Measurements from ENCODE around the gene LRRK1. TPM values are rescaled to one million over a fixed set of nuclear protein-coding genes. Genes with fewer than 3 reads are reported as not detected.

LRRK1 gene
- total RNA-seq, 1 donor from 2014 or later, result 12.1 TPM

DNA sequence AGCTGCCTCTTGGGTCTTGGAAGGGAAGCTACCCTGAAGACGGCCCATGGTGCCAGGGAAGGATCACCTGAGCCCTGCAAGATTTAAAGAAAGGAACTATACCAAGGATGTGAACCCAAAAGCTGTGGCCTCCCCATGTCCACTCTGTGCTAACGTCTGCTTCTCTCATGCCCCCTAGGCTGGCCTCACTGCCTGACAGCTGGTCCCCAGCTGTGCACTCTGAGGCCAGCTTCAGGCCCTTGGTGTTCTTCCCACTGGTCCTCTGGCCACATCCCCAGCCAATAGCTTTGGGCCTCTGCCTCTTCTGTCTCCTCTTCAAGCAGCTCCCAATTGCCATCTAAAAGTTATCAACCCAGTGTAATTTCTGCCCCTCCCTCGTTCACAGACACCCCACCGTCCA, 5.2 kb upstream of the LRRK1 start:
- DNase-seq, result no peak

DNA sequence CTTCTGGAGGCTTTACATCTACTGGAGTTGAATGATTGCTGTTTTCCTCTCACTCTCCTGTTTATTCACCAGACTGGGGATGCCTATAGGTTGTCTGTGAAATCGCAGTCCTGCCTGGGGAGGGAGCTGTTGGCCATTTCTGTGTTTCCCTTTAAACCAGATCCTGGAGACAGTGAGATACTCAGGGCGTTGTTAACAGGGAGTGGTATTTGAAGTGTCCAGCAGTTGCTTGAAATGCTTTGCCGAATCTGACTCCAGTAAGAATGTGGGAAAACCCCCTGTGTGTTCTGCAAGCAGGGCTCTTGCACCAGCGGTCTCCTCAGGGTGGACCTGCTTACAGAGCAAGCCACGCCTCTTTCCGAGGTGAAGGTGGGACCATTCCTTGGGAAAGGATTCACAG, 4.3 kb upstream of the LRRK1 start:
- no peak for DNase-seq

DNA sequence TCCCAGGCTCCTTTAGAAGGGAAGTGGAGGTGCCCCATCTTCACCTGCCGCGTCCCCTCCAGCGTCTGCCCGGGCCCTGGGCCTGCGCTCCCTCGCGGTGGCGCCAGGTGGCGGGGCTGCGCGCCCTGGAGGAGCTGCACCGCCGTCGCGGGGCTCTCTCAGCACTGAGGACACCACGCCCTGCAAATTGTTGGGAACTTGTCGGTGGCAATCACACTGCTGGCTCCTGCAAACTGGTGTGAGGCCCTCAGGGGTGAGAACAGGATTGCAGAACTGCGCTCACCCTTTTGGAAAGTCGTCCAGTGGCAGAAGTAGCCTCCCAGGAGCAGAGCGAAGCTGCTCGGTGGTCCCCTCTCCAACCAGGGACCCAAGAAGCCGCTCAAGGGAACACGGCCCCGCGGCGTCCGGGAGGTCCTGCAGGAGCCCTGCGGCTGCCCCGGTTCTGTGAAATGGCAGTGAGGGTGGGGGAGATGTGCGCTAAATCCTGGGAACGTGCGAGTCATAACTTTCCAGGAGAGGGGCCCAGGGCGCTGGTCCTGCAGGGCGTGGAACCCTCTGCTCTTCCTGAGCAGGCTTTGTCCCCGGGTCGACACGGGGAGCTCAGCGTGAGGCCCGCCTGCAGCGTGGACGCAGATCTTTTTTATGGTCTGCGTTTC, 995 bp upstream of the LRRK1 start:
- peak; percentile 89 for DNase-seq

DNA sequence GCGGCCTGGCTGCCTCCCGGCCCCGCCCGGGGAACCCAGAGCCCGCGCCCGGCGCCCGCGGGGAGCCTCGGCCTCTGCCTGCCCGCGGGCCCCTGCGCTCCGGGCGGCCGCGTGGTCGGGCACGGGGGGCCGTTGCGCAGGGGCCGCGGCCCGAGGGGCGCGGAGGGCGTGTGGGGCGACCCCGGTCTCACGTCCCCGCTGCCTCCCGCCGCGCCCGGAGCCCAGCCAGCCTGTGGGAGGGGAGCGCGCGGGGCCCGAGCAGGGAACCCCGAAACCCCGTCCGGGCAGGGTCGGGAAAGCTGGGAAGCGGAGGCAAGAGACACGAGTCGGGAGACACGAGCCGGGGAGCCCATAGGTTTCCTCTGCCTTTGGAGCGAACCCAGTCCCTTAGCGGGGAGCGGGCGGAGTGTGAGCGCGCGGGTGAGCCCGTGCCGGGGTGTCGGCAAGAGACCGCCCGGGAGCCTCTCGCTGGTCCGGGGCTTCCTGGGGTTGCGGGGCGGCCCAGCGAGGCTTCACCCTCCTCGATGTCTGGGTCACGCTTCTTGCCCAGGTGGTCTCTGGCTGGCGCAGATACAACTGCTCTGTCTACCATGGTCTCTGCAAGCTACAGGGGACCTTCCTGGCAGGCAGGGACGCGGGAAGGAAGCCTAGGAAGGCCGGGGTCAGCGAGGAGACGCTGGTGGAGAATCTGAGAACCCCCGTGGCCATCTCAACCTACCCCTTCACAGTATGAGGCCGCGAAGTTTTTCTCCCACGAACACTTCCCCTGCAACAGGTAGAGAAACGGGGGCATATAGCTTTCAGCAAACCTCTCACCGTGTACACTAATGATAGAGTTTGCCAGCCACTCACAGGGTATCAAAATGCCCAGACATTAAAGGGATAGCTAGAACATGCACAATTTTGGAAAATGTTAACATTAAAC, 586 bp downstream of the LRRK1 start:
- DNase-seq, result peak; percentile 41

DNA sequence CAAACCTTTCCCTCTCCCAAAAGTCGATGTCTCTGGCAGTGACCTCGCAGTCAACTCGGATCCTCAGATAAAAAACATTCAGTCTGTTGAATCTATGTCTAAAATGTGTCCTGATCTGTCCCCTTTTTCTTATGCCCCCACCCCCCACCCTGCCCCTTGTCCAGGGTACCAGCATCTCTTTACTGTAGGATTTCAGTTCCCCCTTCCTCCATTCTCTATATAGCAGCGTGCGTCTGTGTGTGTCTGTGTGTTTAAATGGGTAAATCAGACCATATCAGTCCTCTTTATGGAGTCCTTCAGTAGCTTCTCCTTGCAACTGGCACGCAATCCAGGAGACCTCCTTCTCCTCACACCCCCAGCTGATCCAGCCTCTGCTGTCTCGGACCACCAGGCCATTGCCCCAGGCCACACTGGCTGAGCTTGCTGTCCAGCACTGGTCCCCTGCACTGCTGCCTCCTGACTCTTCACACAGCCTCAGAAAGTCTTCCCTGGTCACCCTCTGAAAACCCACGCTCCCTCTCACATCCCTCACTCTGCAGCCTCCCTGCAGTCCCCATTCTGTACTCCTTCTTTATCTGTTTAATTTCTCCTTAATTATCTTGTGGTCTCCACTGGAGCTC, 1.5 kb downstream of the LRRK1 start:
- DNase-seq, result no peak

DNA sequence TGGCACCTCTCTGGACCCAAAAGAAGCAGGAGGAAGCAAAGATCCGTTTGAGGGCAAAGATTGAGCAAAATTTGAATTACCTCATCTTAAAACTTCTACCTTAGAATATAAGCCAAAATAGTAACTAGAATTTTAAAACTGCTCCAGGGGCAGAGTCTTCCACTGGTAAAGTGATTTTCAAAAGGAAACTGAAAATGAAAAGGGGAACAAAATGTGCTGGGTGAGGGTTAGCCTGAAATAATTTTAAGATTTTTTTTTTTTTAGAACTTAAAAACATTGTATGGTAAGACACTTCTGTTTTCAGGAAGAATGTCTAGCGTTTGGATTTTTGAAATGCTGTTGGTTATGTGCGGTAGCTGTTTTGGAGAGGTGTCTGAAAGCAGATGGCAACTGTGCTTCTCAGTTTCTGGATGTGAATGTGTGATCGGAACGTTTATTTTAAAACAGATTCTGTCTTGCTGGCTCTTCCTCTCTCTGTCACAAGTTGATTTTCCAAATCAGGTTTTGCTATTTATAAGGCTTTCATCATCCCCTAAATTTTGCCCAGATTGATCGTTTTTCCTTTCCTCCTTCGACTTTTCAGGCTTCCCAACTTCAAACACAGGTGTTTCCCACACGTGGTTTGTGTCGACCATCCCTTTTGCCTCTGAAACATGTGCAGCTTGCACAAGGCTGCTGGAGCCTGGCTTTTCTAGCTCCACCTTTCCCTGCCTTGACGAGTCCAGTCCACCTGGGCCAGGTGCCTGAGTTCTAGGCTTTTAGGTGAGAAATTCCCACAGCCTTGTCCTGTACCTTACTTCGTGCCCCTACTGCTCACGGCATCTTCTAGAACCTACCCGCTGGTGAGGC, 3.3 kb downstream of the LRRK1 start:
- DNase-seq, result no peak

DNA sequence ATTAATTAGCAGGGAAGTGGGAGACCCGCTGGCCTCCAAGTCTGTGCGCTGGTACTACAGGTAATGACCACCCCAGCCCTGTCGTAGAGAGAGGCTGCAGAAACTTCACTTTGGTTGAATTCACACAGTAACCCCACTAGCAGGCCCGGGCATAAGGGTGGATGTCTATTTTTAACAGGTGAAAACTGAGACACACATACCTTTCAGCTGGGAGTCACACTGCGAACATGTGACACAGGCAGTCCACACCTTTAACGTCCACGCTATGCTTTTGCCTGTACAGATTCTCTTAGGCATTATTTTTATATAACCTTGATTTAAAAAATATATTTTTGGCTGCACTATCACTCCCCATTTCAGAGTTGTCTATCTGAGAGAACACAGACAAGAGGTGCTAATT, 3.9 kb downstream of the LRRK1 start:
- DNase-seq, result no peak

DNA sequence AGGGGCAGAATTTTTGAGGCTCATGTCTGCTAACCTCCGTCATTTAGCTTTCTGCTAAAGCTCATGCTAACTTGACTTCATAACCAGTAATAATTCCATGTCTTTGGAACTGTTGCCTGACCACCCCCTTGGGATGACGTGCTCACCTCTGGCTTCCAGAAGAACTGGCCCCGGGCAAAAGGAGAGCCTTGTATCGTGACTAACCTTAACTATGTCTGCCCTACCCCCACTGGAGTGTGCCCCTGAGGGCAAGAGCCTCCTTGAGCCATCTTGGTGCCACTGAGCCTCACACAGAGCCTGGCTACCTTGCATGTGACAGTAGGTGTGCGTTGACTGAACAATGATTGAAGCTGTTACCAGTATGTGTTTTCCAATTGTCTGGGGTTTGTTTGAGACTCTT, 4.7 kb downstream of the LRRK1 start:
- DNase-seq, result no peak

DNA sequence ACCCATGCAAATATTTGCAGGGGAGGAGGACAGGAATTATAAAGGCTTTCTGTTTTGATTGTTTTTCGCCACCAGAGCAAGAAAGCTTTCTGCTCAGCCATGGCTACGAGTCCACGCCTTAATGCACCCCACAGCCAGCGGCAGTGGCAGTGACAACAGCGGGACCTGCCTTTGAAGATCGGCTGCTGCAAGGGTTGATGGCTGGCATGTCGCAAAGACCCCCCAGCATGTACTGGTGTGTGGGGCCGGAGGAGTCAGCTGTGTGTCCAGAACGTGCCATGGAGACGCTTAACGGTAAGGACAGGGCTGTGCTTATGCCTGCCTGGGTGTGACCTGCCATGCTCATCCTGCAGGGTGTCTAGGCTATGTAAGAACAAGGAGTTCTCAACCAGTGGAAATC, 5.3 kb downstream of the LRRK1 start:
- DNase-seq, result no peak

DNA sequence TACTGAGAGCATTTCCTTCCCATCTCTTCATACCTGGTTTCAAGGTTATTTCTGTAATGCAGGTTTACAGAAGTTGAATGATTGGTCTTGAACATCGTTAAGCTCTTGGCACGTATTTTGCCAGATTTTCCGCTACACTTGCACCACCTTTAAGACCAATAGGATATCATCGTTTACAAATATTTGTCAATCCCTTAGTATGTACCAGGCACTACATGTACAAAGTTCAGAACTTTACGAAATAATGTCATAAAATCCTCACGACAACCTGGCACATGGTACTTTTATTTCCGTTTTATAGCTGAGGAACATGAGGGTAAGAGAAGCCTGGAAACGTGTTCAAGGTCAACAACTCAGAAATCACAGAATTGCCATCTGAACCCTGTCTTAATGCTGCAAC, 6.3 kb downstream of the LRRK1 start:
- no peak for DNase-seq

DNA sequence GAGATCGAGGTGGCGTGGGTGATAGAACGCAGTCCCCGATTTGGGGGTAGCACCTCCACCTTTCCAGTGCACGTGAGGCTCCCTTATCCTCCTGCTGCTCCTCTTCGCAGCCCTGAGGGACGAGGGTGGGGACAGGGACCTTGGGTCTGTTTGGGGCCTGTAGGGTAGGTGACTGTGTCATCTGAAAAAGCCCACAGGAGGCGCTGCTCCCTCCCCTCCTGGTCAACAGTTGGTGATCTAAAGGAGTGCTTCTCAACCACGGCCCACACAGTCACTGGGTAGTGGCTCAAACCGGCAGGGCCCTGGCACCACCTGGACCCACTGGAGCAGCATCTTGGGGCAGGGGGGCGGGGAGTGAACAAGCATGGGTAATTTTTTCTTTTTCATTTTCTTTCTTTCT, 7.1 kb downstream of the LRRK1 start:
- no peak for DNase-seq

DNA sequence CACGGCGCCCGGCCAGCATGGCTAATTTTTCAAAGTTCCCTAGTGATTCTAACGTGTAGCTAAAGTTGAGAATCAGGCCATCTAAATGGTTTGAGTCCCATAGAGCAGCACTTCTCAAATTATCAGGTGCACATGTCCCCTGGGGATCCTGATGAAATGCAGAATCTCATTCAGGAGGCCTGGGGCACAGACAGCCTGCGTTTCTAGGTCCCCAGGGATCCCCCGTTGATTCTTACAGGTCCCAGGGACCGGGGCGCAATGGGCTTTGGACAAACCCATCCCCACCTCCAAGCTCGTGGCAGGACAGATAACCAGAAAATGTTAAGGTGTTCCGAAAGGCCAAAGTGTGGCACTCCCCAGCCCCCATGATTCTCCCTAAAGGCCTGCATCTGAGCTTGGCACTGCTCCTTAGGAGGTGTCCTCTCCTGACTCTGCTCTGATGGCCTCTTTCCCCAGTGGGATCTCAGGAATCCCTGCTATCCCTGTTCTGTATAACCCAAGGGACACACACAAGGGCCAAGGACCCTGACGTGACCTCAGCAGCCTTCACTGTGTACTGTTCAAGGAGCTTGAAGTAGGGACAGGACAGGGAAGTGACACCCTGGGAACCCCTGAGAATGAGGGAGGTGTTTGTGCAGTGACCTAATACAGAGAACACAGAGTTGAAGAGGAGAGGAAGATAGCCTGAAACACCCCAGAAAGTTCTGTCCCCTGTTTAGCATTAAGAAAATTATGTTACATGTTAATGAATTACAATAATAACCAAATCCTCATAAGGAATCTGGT, 8.0 kb downstream of the LRRK1 start:
- DNase-seq, result no peak

DNA sequence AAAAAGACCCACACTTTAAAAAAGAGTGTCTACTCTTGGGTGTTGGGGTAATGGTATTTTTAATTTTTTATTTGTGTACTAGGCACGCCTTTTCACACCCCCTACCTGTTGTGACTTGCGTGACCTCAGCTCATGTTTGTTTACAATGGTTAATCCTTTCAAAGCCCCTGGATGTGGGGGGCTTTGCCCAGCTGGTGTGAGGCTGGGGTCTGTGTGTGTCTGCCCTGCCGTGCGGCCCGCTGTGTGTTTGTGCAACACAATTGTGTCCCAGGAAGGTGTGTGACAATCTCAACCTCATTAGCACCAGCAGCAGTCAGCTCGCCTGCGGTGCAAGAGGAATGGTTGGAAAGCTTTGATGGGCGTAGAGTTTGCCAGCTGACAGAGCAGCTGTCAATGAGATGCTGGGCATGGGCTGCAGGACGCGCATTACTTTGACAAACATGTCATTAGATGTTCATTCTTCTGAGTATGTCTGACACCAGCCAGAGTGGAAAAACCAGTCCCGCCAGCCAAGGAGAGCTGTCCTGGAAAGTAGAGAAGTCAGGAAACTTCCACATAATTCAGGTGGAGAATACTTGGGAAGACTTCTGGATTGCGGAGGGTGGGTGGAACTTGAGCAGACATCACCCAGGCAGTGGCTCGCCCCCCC, 9.6 kb downstream of the LRRK1 start:
- no peak for DNase-seq

DNA sequence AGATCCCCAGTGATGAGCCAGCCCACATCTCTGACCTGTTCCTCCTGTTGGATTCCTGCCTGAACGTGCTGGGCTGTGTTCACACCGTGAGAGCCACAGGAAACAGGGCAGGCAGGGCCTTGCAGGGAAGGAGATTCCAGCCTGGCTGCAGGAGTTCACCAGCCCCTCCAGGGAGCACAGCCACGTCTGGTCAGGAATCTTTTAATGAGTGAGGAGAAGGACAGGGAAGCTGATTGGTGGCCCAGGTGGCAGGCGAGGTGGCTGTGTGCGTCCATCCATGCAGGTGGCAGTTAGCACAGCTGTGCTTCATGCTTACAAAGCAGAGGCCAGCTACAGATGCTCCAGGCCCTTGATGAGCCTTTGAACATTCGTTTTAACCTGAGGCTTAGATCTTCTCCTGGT, 10.5 kb downstream of the LRRK1 start:
- no peak for DNase-seq

DNA sequence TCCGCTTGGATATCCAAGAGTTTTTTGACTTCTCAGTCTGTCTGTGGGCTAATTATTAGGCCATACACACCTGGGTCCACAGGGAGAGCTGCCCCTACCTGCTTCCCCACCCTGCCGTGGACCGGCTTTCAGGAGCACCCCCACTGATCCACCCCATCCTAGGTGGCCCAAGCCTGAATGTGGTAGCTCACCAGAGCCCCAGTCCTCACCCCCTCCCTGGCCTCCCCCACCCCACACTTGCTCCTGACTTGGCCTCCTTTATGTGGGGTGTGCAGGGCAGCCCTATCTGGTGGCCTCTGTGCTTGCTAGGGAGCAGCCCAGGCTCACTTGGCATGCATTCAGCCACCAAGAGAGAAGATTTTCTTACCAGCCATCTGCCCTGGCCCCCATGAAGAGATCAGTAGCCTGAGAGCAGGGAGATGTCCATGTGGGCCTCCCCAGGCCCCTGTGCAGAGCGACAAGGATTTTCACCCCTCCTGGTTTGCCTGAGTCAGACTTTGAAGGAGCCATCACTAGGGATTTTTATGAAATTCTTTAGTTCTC, 11.2 kb downstream of the LRRK1 start:
- no peak for DNase-seq

DNA sequence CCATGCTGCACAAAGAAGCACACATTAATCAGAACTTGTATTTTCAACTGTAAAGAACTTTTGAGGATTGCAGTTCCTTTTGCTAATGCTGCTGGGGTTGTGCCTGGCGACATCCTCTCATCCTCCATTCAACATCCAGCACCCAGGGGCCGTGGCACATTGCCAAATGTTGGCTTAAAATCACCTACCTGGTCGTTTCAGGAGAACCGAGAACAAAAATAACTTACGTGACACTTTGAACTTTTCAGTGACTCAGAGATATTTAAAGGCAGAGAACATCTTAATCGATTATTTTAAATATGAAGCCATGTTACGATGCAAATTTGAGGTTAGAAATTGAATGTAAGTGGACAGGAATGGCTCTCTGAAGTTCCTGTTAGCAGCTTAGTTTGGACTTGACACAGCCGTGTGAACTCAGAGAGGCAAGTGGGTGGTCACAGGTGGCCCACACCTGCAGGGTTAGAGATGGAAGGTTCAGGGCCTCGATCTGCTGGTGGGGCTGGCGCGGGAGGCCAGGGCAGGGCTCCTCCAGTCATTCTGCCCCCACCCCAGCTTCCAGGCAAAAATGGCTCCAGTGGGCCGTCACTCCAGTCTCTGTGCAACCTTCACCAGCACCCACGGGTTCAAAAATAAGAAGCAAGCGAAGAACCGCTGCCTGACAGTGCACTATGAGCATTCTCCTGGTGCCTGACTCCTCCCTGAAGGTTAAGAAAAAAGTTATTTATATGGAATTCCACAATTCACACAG, 12.2 kb downstream of the LRRK1 start:
- DNase-seq, result no peak

DNA sequence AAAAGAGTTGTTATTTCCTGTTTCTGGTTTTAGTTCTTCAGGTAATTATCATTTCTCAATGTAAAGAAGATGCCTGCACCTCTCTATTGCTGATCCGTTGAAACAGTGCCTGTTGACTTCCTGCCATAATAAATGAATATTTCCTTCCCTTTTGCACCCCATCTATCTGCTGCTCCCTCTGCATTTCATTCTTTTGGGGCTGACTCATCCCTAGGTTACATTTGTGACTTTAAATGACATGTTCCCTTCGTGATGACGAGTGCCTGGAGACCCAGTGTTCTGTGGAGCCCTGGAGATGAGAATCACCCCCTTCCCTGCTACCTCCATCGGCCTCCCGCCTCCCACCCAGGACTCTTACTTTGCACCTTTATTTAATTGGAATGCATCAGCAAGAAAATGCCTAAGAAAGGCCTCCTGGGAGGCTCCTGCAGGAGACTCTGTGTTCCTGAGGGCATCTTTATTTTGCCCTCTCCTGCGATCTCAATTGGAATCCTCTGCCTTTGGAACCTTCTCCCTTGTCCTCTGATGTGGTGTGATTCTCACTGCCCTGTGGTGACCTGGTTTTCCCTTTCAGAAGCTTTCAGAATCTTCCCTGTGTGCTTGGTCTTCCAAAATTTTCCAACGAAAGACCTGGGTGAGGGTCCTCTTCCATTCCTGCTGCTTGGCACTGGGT, 13.7 kb downstream of the LRRK1 start:
- no peak for DNase-seq

DNA sequence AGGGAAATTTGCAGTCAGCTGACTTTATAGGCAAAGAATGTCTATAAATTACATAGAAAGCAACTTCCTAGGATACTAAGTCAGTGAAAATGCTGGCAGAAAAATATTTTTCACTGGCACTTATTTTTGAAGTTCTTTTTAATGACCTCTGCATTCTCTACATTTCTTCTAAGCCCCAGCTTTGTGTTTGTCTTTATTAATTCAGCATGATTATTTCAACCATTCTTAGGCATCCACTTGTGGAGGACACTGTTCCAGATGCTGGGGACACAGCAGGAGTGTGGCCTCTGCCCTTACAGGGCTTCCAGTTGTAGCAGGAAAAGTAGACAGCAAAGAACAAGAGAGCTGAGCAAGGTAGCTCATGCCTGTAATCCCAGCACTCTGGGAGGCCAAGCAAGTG, 15.0 kb downstream of the LRRK1 start:
- no peak for DNase-seq

DNA sequence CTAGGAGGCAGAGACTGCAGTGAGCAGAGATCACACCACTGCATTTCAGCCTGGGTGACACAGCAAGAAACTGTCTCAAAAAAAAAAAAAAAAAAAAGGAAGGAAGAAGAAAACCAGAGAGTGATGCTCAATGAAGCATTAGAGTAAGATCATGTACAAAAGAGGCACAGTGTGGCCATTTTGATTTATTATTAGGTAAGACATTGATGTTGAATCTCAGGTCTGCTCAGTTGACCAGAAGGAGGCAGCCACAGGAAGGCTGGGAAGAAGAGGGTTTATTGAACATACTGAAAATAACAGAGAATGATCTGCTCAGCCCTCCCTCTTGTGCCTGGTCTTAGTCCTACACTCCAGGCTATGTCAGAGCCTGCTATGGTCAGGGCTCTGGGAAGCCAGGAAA, 15.6 kb downstream of the LRRK1 start:
- peak; percentile 28 for DNase-seq

DNA sequence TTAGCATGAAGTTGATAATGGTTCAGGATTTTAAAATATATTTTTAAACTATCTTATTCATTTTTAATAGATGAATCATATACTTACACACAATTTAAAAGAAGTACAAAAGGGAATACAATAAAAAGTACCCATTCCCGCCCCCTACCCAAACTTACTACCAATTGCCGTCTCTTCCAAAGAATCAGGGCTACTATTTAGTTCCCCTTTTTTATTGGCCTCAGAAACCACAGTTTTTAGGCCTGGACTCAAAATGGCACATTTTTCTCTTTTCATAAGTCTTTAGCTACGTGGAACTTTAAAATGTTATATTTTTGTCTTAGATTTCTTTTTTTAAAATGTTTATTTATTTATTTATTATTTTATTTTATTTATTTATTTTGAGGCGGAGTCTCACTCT, 18.0 kb downstream of the LRRK1 start:
- no peak for DNase-seq

All from dermis blood vessel endothelial cell (primary cell).